Loucy (cell line): Measurements from ENCODE around the gene TOR1B.

Experiments used
- H2AFZ ChIP-seq: fragments of 200-600 bp; sonication (generic); 2 replicates; pipeline ENCODE4 v1.6.0; 2016; ENCODE audit warnings: antibody characterized with exemption, mild to moderate bottlenecking, low read length, moderate library complexity
- H3F3A ChIP-seq: fragments of 200-600 bp; 2 replicates; pipeline ENCODE4 v1.6.0; 2016; ENCODE audit warnings: antibody characterized with exemption, low read depth, mild to moderate bottlenecking
- H3K27me3 ChIP-seq: fragments of 200-600 bp; sonication (generic); 2 replicates; pipeline ENCODE4 v1.6.1; 2014; ENCODE audit warnings: low read length, mild to moderate bottlenecking; ENCODE audit not compliant: insufficient read depth, poor library complexity, severe bottlenecking
- H3K36me3 ChIP-seq: fragments of 200-600 bp; sonication (generic); 2 replicates; pipeline ENCODE4 v1.6.1; 2016; ENCODE audit warnings: low read length; ENCODE audit not compliant: insufficient read depth
- H3K4me1 ChIP-seq: fragments of 200-600 bp; sonication (generic); 2 replicates; pipeline ENCODE4 v1.5.1; 2014; ENCODE audit warnings: low read length, mild to moderate bottlenecking; ENCODE audit not compliant: insufficient read depth, poor library complexity, severe bottlenecking
- H3K4me2 ChIP-seq: fragments of 200-600 bp; sonication (generic); 2 replicates; pipeline ENCODE4 v1.6.0; 2014; ENCODE audit warnings: antibody characterized with exemption, low read length, low read depth, mild to moderate bottlenecking; ENCODE audit not compliant: poor library complexity, severe bottlenecking
- H3K4me3 ChIP-seq: fragments of 200-600 bp; sonication (generic); 2 replicates; pipeline ENCODE4 v1.5.1; 2014; ENCODE audit warnings: low read length, mild to moderate bottlenecking, mixed read lengths; ENCODE audit not compliant: poor library complexity, severe bottlenecking
- H3K79me2 ChIP-seq: fragments of 200-600 bp; sonication (generic); 2 replicates; pipeline ENCODE4 v1.6.1; 2014; ENCODE audit warnings: low read length; ENCODE audit not compliant: insufficient read depth
- H3K9ac ChIP-seq: fragments of 200-600 bp; sonication (generic); 2 replicates; pipeline ENCODE4 v1.6.0; 2014; ENCODE audit warnings: mild to moderate bottlenecking, low read depth, low read length, moderate library complexity; ENCODE audit not compliant: poor library complexity, severe bottlenecking
- H3K9me2 ChIP-seq: fragments of 200-600 bp; sonication (generic); replicated peaks from 2 replicates; pipeline ENCODE4 v1.6.1; 2016; ENCODE audit warnings: low read depth, low read length, mixed read lengths
- H3K9me3 ChIP-seq: fragments of 200-600 bp; sonication (generic); 2 replicates; pipeline ENCODE4 v1.6.1; 2014; ENCODE audit warnings: mild to moderate bottlenecking, antibody characterized with exemption, low read length, low read depth; ENCODE audit not compliant: insufficient read depth
- H4K20me1 ChIP-seq: fragments of 200-600 bp; sonication (generic); 2 replicates; pipeline ENCODE4 v1.6.0; 2014; ENCODE audit warnings: antibody characterized with exemption, low read length, mild to moderate bottlenecking; ENCODE audit not compliant: insufficient read depth, poor library complexity, severe bottlenecking
- EZH2phosphoT487 ChIP-seq: fragments of 200-600 bp; IDR thresholded peaks from 2 replicates; pipeline ENCODE4 v1.6.1; 2018; ENCODE audit warnings: antibody characterized with exemption, mild to moderate bottlenecking, moderate library complexity, borderline replicate concordance
- TF ChIP-seq, protein P1 (sequence below): fragments of 200-600 bp; sonication (generic); conservative IDR thresholded peaks from 2 replicates; pipeline ENCODE4 v1.5.1; 2014; ENCODE audit warnings: mild to moderate bottlenecking, antibody characterized with exemption, low read length

Gene TOR1B

DNA sequence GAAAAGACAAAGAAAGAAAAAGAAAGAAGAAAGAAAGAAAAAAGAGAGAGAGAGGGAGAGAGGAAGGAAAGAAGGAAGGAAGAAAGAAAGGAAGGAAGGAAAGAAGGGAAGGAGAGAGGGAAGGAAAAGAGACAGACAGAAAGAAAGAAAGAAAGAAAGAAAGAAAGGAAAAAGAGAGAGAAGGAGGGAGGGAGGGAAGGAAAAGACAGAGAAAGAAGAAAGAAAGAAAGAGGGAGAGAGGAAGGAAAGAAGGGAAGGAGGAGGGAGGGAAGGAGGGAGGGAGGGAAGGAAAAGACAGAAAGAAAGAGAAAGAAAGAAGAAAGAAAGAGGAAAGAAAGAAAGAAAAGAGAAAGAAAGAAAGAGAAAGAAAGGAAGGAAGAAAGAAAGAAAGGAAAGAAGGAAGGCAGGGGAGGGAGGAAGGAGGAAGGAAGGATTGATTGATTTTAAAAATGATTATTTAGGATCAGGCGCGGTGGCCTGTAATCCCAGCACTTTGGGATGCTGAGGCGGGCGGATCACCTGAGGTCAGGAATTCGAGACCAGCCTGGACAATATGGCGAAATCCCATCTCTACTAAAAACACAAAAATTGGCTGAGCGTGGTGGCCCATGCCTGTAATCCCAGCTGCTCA, 23.3 kb upstream of the TOR1B start:
- Histone ChIP-seq H3K79me2 (no peaks in the 10 kb centered on the region), H3K36me3 (no peaks in the 10 kb centered on the region), H2AFZ (no peak overlapping the region), H3K4me3 (no peak overlapping the region), H3K4me2 (no peak overlapping the region), H3K4me1 (peaks cover 11% of the 10 kb centered on the region), H3K9me2 (no peaks in the 10 kb centered on the region), H3K9ac (no peak overlapping the region), H4K20me1 (no peaks in the 10 kb centered on the region), H3F3A (no peaks in the 10 kb centered on the region), H3K9me3 (no peaks in the 10 kb centered on the region), H3K27me3 (no peaks in the 10 kb centered on the region)
- no peak for TF ChIP-seq EZH2phosphoT487

DNA sequence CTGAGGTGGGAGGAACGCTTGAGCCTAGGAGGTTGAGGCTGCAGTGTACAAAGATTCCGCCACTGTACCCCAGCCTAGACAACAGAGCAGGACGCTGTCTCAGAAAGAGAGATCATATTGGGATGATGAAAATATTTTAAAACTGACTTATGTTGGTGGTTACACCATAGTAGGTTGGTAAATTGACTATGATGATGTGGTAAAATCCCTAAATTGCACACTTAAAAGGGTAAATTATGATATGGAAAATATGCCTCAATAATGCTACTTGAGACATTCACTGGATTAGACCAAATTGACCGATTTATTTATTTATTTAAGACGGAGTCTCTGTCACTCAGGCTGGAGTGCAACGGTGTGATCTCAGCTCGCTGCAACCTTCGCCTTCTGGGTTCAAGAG, 21.9 kb upstream of the TOR1B start:
- no peak overlapping the region for H3K4me3 ChIP-seq
- TF ChIP-seq, protein P1, sequence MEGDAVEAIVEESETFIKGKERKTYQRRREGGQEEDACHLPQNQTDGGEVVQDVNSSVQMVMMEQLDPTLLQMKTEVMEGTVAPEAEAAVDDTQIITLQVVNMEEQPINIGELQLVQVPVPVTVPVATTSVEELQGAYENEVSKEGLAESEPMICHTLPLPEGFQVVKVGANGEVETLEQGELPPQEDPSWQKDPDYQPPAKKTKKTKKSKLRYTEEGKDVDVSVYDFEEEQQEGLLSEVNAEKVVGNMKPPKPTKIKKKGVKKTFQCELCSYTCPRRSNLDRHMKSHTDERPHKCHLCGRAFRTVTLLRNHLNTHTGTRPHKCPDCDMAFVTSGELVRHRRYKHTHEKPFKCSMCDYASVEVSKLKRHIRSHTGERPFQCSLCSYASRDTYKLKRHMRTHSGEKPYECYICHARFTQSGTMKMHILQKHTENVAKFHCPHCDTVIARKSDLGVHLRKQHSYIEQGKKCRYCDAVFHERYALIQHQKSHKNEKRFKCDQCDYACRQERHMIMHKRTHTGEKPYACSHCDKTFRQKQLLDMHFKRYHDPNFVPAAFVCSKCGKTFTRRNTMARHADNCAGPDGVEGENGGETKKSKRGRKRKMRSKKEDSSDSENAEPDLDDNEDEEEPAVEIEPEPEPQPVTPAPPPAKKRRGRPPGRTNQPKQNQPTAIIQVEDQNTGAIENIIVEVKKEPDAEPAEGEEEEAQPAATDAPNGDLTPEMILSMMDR = no peak
- TF ChIP-seq EZH2phosphoT487 = no peak
- no peak overlapping the region for H2AFZ ChIP-seq
- H3K79me2 ChIP-seq = no peaks in the 10 kb centered on the region
- H3K9me2 ChIP-seq = no peaks in the 10 kb centered on the region
- H3K9me3 ChIP-seq = no peaks in the 10 kb centered on the region
- H4K20me1 ChIP-seq = no peaks in the 10 kb centered on the region
- H3K27me3 ChIP-seq = no peaks in the 10 kb centered on the region
- H3K4me2 ChIP-seq = no peak overlapping the region
- H3F3A ChIP-seq = no peaks in the 10 kb centered on the region
- H3K36me3 ChIP-seq = no peaks in the 10 kb centered on the region
- peaks cover 11% of the 10 kb centered on the region for H3K4me1 ChIP-seq
- H3K9ac ChIP-seq = no peak overlapping the region

DNA sequence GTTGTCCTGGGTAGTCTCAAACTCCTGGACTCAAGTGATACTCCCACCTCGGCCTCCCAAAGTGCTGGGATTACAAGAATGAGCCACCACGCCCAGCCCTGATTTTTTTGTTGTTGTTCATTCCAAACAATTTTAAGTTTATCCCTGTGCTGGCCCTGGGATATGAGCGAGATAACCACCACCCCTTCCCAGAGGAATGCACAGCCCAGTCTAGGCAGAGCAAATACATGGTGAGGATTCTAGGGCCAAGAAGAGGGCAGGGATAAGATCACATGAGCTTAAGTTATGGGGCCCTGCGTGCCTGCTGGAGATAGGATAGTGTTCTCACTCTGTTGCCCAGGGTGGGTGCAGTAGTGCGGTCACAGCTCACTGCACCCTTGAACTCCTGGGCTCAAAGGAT, 21.0 kb upstream of the TOR1B start:
- Histone ChIP-seq H4K20me1 (no peaks in the 10 kb centered on the region), H3F3A (no peaks in the 10 kb centered on the region), H3K4me1 (peaks cover 5% of the 10 kb centered on the region), H3K79me2 (no peaks in the 10 kb centered on the region), H3K4me3 (no peak overlapping the region), H3K4me2 (no peak overlapping the region), H3K9me3 (no peaks in the 10 kb centered on the region), H3K27me3 (no peaks in the 10 kb centered on the region), H3K9me2 (no peaks in the 10 kb centered on the region), H3K36me3 (no peaks in the 10 kb centered on the region), H2AFZ (no peak overlapping the region), H3K9ac (no peak overlapping the region)
- TF ChIP-seq, protein P1 = no peak
- no peak for TF ChIP-seq EZH2phosphoT487
